22Rv1 (cell line): ENCODE results near the gene BIN1.

Source experiments
- CTCF ChIP-seq: fragments of 450-650 bp; IDR thresholded peaks from 2 replicates; pipeline ENCODE4 v1.5.1; 2017; ENCODE audit warnings: mild to moderate bottlenecking
- ZFX ChIP-seq: fragments of 450-650 bp; IDR thresholded peaks from 2 replicates; pipeline ENCODE4 v1.6.1; 2017; ENCODE audit warnings: antibody characterized with exemption, borderline replicate concordance

- TF ChIP-seq CTCF (no peak), ZFX (no peak)
These were observed 57.7 kb downstream of the BIN1 start for GRCh38 chr2:127048969-127049897.
